GM20431 (cell line): Measurements from ENCODE around the gene NSMCE1.
"Not testable (repeated sequence)": the region's sequence is repeated elsewhere in the genome, so short reads cannot be mapped to it uniquely, and the experiment has no call there.

Experiments used
- in situ Hi-C: fragments of 300-500 bp; cut with MseI, MboI; formaldehyde crosslinking; loops from one replicate; pipeline ENCODE4 v1.15.0; 2020; ENCODE audit warnings: low sequenced_read_pairs; ENCODE audit not compliant: unreplicated experiment

The NSMCE1 gene

GRCh38 chr16:27203507-27204311 is 64.9 kb downstream of the NSMCE1 start, which contains the start of gene KDM8:
TSS of gene KDM8 (plus strand) at chr16:27203526. CDS start at chr16:27210124, 6,598 bp downstream.
- in situ Hi-C loops = no loop called here

GRCh38 chr16:27202923-27203506 is 65.6 kb downstream of the NSMCE1 start:
- in situ Hi-C loops = no loop called here

GRCh38 chr16:27200914-27201313 is 67.7 kb downstream of the NSMCE1 start:
- in situ Hi-C loops = not testable (repeated sequence)

GRCh38 chr16:27199736-27200135 is 68.8 kb downstream of the NSMCE1 start:
- in situ Hi-C loops = no loop called here

- in situ Hi-C loops = no loop called here
Observed at GRCh38 chr16:27199235-27199586, 69.4 kb downstream of the NSMCE1 start.

- in situ Hi-C loops = no loop called here
Observed at GRCh38 chr16:27198451-27199234, 69.9 kb downstream of the NSMCE1 start.

- in situ Hi-C loops = no loop called here
Observed at GRCh38 chr16:27197004-27197403, 71.6 kb downstream of the NSMCE1 start.

GRCh38 chr16:27195941-27196595 is 72.5 kb downstream of the NSMCE1 start:
- in situ Hi-C loops = no loop called here

GRCh38 chr16:27195076-27195741 is 73.4 kb downstream of the NSMCE1 start:
- in situ Hi-C loops = no loop called here

- in situ Hi-C loops = no loop called here
Observed at GRCh38 chr16:27193300-27193990, 75.1 kb downstream of the NSMCE1 start.

GRCh38 chr16:27191352-27191924 is 77.1 kb downstream of the NSMCE1 start:
- in situ Hi-C loops = no loop called here

- in situ Hi-C loops = no loop called here
Observed at GRCh38 chr16:27190316-27190871, 78.2 kb downstream of the NSMCE1 start.

GRCh38 chr16:27189335-27189972 is 79.1 kb downstream of the NSMCE1 start:
- in situ Hi-C loops = no loop called here

- in situ Hi-C loops = no loop called here
Observed at GRCh38 chr16:27188633-27189032, 79.9 kb downstream of the NSMCE1 start.

GRCh38 chr16:27185776-27186130 is 82.8 kb downstream of the NSMCE1 start:
- in situ Hi-C loops = no loop called here

- in situ Hi-C loops = no loop called here
Observed at GRCh38 chr16:27182906-27183405, 85.6 kb downstream of the NSMCE1 start.

- in situ Hi-C loops = no loop called here
Observed at GRCh38 chr16:27181019-27181790, 87.4 kb downstream of the NSMCE1 start.
